IgD-negative memory B cell (primary cell): ENCODE results near the gene ABAT. TPM values are rescaled to one million over a fixed set of nuclear protein-coding genes. Genes with fewer than 3 reads are reported as not detected.
"Not testable (repeated sequence)": the region's sequence is repeated elsewhere in the genome, so short reads cannot be mapped to it uniquely, and the experiment has no call there.

Experiments
- H3K27ac Mint-ChIP-seq, 3 donors: one replicate each; pipeline ENCODE4 v1.8.0; 2020 to 2022; ENCODE audit warnings: mild to moderate bottlenecking in 3 of 3, mixed read lengths in 3 of 3, moderate library complexity in 1 of 3
- H3K27me3 Mint-ChIP-seq: one replicate; pipeline ENCODE4 v1.8.0; 2021; ENCODE audit warnings: mixed read lengths
- H3K36me3 Mint-ChIP-seq: one replicate; pipeline ENCODE4 v1.8.0; 2020; ENCODE audit warnings: mild to moderate bottlenecking, mixed read lengths
- H3K4me1 Mint-ChIP-seq, 3 donors: one replicate each; pipeline ENCODE4 v1.8.0; 2020 to 2022; ENCODE audit warnings: mixed read lengths in 3 of 3, mild to moderate bottlenecking in 1 of 3
- H3K4me3 Mint-ChIP-seq, 4 donors: one replicate each; pipeline ENCODE4 v1.8.0; 2020 to 2022; ENCODE audit warnings: mild to moderate bottlenecking in 4 of 4, mixed read lengths in 4 of 4, moderate library complexity in 3 of 4
- H3K9me3 Mint-ChIP-seq, 3 donors: one replicate each; pipeline ENCODE4 v1.8.0; 2020 to 2021; ENCODE audit warnings: mixed read lengths in 3 of 3, mild to moderate bottlenecking in 1 of 3
- polyA plus RNA-seq: library from polyadenylated mRNA; unstranded; fragments of 300-500 nt; fragmentation: Illumina TruSeq; gene quantifications from one replicate; pipeline ENCODE4 v1.2.3, GENCODE V29; 2021

ABAT gene
- polyA plus RNA-seq, 1 donor from 2014 or later = 3.3 TPM

GRCh38 chr16:8727857-8728618 is 53.6 kb downstream of the ABAT start:
- Mint-ChIP-seq H3K9me3 (peaks cover 0 to 3% (median 0%) of the 10 kb centered on the region in 3 donors), H3K27me3 (no peaks in the 10 kb centered on the region), H3K27ac (no peak overlapping the region), H3K4me1 (peaks cover 14 to 51% (median 46%) of the 10 kb centered on the region in 3 donors), H3K36me3 (peaks cover 2% of the 10 kb centered on the region), H3K4me3 (peak overlapping the region in 1 of 4 donors; percentile 58)

DNA sequence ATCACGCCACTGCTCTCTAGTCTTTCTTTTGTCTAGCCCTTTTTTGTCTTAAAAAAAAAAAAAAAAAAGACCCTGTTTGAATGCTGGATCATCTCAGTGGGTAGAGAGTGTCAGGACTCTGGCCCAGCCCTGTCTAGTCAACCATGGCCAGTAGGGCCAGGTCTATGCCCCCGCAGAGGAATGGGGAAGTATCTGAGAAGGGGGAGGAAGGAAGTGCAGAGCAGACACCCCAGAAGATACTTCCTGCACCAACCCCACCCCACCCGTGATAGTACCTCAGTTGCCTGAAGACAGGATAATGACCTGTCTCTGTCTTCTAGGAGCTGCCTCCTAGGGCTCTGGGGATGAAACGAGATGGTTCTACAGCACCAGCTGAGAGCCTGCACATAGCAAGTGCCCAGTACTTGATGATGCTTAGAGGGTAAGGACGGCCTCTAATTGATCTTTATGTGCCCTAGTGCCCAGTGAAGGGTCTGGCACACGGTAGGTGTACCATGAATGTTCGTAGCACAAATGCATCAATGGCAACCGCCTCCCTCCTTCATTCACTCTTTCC is 55.4 kb downstream of the ABAT start:
- Mint-ChIP-seq H3K36me3 (peaks cover 4% of the 10 kb centered on the region), H3K27ac (peak overlapping the region; percentile 20 to 59 (median 37)), H3K4me1 (peaks cover 14 to 51% (median 46%) of the 10 kb centered on the region in 3 donors), H3K9me3 (peaks cover 0 to 3% (median 0%) of the 10 kb centered on the region in 3 donors), H3K4me3 (peak overlapping the region; percentile 19 to 70 (median 54)), H3K27me3 (no peaks in the 10 kb centered on the region)

- H3K4me1 Mint-ChIP-seq = peaks cover 14 to 48% (median 46%) of the 10 kb centered on the region in 3 donors
- H3K9me3 Mint-ChIP-seq = peaks cover 0 to 3% (median 0%) of the 10 kb centered on the region in 3 donors
- peaks cover 2% of the 10 kb centered on the region for H3K36me3 Mint-ChIP-seq
- H3K27me3 Mint-ChIP-seq = no peaks in the 10 kb centered on the region
- peak overlapping the region; percentile 20 to 59 (median 37) for H3K27ac Mint-ChIP-seq
- H3K4me3 Mint-ChIP-seq = peak overlapping the region in 3 of 4 donors; percentile 19 to 70 (median 67)
Measured at GRCh38 chr16:8730335-8730915, 56.0 kb downstream of the ABAT start.

DNA sequence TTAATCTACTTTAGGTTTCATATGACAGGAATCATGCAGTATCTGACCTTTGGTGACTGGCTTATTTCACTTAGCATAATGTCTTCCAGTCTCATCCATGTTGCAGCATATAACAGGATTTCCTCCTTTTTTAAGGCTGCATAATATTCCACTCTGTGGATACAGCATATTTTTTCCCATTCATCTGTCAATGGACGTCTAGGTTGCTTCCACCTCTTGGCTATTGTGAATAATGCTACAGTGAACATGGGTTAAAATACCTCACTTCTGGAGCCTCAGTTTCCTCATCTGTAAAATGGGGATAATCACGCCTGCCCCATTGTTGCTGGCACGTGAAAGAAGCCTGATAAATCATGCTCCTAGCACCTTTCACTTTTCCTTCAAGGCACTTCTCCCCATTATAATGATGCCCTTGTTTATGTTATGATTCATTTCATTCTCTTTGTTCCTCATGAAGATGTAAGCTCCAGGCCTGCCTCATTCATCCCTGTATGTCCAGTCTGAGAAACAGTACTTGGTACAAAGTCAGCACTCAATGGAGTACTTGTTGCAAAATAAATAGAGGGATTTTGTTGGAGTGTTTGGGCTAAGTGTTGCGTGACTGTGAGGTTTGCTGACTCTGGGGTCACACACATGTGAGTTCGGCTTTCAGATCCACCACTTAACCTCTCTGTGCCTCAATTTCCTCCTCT is 59.6 kb downstream of the ABAT start:
- H3K4me1 Mint-ChIP-seq = peaks cover 12 to 20% (median 20%) of the 10 kb centered on the region in 3 donors
- peaks cover 4% of the 10 kb centered on the region for H3K36me3 Mint-ChIP-seq
- no peaks in the 10 kb centered on the region for H3K27me3 Mint-ChIP-seq
- H3K4me3 Mint-ChIP-seq = no peak overlapping the region
- peak overlapping the region in 2 of 3 donors; percentile 10 to 16 for H3K27ac Mint-ChIP-seq
- H3K9me3 Mint-ChIP-seq = peaks cover 0 to 2% (median 0%) of the 10 kb centered on the region in 3 donors

GRCh38 chr16:8735574-8735973 is 61.2 kb downstream of the ABAT start:
- Mint-ChIP-seq H3K9me3 (peaks cover 0 to 2% (median 0%) of the 10 kb centered on the region in 3 donors), H3K27me3 (no peaks in the 10 kb centered on the region), H3K27ac (no peak overlapping the region), H3K36me3 (peaks cover 6% of the 10 kb centered on the region), H3K4me1 (peaks cover 0 to 7% (median 6%) of the 10 kb centered on the region in 3 donors), H3K4me3 (no peak overlapping the region)

GRCh38 chr16:8736123-8736668 is 61.8 kb downstream of the ABAT start:
- H3K36me3 Mint-ChIP-seq = peaks cover 6% of the 10 kb centered on the region
- H3K27ac Mint-ChIP-seq = no peak overlapping the region
- H3K27me3 Mint-ChIP-seq = no peaks in the 10 kb centered on the region
- peaks cover 0 to 2% (median 0%) of the 10 kb centered on the region in 3 donors for H3K9me3 Mint-ChIP-seq
- H3K4me1 Mint-ChIP-seq = peaks cover 0 to 4% (median 4%) of the 10 kb centered on the region in 3 donors
- H3K4me3 Mint-ChIP-seq = no peak overlapping the region

GRCh38 chr16:8739151-8739550 is 64.7 kb downstream of the ABAT start:
- H3K9me3 Mint-ChIP-seq = peaks cover 0 to 2% (median 0%) of the 10 kb centered on the region in 3 donors
- H3K27ac Mint-ChIP-seq = no peak overlapping the region
- no peak overlapping the region for H3K4me3 Mint-ChIP-seq
- H3K36me3 Mint-ChIP-seq = peaks cover 6% of the 10 kb centered on the region
- H3K27me3 Mint-ChIP-seq = no peaks in the 10 kb centered on the region
- H3K4me1 Mint-ChIP-seq = peaks cover 0 to under 1% (median 0%) of the 10 kb centered on the region in 3 donors

DNA sequence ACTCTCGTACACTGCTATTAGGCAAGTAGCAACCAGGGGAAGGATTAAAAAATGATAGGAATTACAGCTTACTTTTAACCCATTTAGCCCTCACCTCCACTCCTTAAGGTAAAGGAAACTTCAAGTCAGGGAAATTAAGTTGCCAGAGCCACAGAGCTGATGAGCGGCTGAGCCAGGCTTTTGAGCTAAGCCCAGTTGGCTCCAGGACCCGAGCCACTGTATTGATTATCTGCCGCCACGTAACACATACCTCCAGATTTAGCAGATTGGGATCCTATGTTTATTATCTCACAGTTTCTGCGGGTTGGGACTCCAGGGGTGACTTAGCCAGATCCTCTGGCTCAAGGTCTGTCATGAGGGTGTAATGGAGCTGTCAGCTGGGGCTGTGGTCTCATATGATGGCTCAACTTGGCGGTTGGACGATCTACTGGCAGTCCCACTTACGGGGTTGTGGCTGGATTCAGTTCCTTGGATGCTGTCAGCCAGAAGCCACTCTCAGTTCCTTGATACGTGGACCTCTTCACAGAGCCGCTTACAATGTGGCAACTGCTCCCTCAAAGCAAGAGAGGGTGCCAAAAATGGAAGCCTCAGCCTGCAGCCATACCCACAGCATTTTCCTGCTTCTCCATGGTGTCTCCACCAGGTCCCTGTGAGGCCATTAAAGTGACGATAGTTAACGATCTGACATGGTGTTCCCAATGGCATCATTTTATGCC is 65.7 kb downstream of the ABAT start:
- Mint-ChIP-seq H3K27me3 (no peaks in the 10 kb centered on the region), H3K4me3 (no peak overlapping the region), H3K36me3 (peaks cover 4% of the 10 kb centered on the region), H3K27ac (peak overlapping the region in 1 of 3 donors; percentile 16), H3K4me1 (no peaks in the 10 kb centered on the region), H3K9me3 (peaks cover 0 to 2% (median 0%) of the 10 kb centered on the region in 3 donors)

GRCh38 chr16:8740775-8741355 is 66.4 kb downstream of the ABAT start:
- Mint-ChIP-seq H3K4me1 (no peaks in the 10 kb centered on the region), H3K9me3 (peaks cover 0 to 2% (median 0%) of the 10 kb centered on the region in 3 donors), H3K36me3 (peaks cover 5% of the 10 kb centered on the region), H3K4me3 (no peak overlapping the region), H3K27ac (peak overlapping the region in 1 of 3 donors; percentile 47), H3K27me3 (no peaks in the 10 kb centered on the region)

GRCh38 chr16:8741636-8742035 is 67.2 kb downstream of the ABAT start:
- Mint-ChIP-seq H3K36me3 (peaks cover 7% of the 10 kb centered on the region), H3K27me3 (no peaks in the 10 kb centered on the region), H3K27ac (peak overlapping the region in 1 of 3 donors; percentile 90), H3K4me3 (no peak overlapping the region), H3K4me1 (no peaks in the 10 kb centered on the region), H3K9me3 (peaks cover 0 to 2% (median 0%) of the 10 kb centered on the region in 3 donors)

- no peaks in the 10 kb centered on the region for H3K4me1 Mint-ChIP-seq
- peaks cover 0 to 2% (median 0%) of the 10 kb centered on the region in 3 donors for H3K9me3 Mint-ChIP-seq
- no peaks in the 10 kb centered on the region for H3K27me3 Mint-ChIP-seq
- peak overlapping the region in 1 of 3 donors; percentile 90 for H3K27ac Mint-ChIP-seq
- H3K36me3 Mint-ChIP-seq = peaks cover 7% of the 10 kb centered on the region
- no peak overlapping the region for H3K4me3 Mint-ChIP-seq
Measured at GRCh38 chr16:8742068-8742467, 67.7 kb downstream of the ABAT start.

GRCh38 chr16:8748944-8749343 is 74.5 kb downstream of the ABAT start:
- H3K36me3 Mint-ChIP-seq, H3K4me3 Mint-ChIP-seq, H3K9me3 Mint-ChIP-seq, H3K4me1 Mint-ChIP-seq, H3K27ac Mint-ChIP-seq, H3K27me3 Mint-ChIP-seq: not testable (repeated sequence)

- Mint-ChIP-seq H3K36me3 (peaks cover 3% of the 10 kb centered on the region), H3K4me3 (peak overlapping the region in 1 of 4 donors; percentile 17), H3K4me1 (no peaks in the 10 kb centered on the region), H3K27me3 (no peaks in the 10 kb centered on the region), H3K27ac (peak overlapping the region in 2 of 3 donors; percentile 69 to 71), H3K9me3 (no peaks in the 10 kb centered on the region)
Measured at GRCh38 chr16:8751481-8752311, 77.3 kb downstream of the ABAT start.
